ENCODE results near the gene ZC3H7B.
A peak's percentile ranks its signal among the peaks of the same experiment; 100 is the strongest.
"Not testable (repeated sequence)": the region's sequence is repeated elsewhere in the genome, so short reads cannot be mapped to it uniquely, and the experiment has no call there.

Gene ZC3H7B

DNA sequence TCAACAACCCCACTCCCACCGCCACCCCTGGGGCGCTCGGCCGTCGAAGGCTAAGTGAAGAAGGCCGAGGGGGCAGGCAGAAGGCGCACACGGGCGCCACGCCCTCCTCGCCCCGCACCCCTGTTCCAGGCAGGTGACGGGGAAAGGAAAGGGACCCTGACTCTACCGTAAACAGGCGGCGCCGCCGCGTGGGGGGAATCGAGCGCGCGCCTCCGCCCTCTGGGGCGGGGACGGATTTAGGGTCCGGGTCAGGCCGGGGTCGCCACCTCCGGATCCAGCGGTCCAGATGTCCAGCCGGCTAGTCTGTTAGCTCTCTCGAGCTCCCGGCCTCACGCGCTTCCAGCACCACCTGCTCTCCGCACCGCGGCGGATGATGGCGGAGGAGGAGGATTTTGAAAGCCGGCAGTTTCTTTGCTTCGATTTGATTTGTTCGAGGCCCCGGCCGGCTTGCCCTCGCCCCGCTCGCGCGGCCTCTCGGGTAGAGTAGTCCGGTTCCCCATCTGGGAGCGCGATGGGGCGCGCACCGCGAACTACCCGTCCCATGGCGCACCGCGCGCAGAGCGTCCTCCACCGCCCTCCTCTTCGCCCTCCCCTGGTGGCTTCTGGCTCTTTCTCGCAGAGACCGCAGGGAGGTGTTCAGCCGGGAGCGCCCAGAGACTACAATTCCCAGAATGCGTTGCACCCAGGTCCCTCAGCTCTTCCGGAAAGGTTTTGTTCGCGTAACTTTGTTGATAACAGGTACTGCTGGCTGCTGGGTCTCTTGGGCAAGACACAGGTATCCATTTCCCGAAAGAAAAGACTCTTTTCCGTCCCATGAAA, 15.3 kb upstream of the ZC3H7B start, which contains the start of gene RANGAP1:
TSS of gene RANGAP1 (minus strand) at position 368 of the 819 bp plus-strand sequence. CDS start 5,143 bp downstream, outside the sequence.
- peak; percentile 100 for DNase-seq (ENCODE audit: low spot score)

DNA sequence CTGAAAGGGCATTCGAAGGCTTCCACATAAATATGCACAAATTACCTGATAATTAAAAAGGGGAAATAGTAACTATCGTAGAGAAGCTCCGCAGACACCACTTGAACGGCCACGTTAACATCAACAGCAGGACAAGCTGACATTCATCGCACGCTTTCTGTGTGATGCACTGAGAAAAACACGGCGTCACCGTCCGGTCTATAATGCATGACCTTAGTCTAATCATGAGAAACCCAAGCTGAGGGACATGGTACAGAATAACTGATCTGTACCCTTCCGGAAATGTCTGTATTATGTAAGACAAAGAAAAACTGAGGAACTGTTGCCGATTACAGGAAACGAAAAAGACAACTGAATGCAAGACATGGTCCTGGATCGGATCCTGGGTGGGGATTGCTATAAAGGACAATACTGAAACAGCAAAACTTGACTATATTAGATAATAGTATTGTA, 14.7 kb upstream of the ZC3H7B start:
- DNase-seq (ENCODE audit: low spot score) = no peak

DNA sequence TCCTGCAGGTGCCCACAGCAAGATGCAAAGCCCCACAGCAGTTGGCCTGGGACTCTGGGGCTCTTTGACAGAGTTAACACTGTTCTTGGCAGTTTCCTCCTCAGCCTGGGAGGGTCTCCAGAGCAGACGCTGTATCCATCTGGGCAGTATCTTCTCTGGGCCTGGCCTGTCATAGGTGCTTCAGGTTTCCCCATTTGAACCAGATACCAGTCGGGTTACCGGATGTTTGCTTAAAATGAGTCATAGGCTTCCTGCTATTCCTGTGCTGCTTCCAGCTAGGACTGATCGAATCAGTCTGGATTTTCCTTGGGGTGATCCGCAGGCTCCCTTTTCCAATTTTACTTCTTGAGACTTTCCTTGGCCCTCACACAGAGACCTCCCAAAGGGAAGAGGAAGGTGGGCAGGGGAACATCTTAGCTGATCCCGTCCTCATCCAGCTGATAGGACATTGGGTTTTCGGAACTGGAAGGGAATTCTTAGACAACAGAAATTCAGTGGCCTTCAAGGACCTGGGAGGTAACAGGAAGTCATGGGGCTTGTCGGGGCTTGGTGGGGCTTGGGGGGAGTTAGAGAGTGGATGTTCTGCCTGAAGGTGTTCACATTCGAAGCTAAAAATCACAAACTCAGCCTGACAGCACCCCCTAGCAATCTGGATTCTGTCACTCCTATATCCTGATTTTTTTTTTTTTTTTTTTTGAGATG, 12.9 kb upstream of the ZC3H7B start:
- peak; percentile 48 for DNase-seq (ENCODE audit: low spot score)

DNA sequence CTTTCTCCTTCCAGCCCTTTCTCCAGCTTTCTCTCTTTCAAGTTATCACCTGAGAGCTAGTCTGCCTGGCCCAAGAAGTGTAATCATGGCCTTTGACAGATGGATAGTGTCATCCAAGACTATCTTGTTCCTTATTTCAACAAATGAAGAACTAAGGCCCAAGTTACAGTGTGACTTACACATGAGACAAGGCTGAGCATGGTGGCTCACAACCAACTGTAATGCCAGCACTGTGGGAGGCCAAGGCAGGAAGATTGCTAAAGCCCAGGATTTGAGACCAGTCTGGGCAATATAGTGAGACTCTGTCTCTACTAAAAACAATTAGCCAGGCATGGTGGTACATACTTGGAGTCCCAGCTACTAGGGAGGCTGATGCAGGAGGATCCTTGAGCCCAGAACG, 11.7 kb upstream of the ZC3H7B start:
- DNase-seq (ENCODE audit: low spot score) = no peak

DNA sequence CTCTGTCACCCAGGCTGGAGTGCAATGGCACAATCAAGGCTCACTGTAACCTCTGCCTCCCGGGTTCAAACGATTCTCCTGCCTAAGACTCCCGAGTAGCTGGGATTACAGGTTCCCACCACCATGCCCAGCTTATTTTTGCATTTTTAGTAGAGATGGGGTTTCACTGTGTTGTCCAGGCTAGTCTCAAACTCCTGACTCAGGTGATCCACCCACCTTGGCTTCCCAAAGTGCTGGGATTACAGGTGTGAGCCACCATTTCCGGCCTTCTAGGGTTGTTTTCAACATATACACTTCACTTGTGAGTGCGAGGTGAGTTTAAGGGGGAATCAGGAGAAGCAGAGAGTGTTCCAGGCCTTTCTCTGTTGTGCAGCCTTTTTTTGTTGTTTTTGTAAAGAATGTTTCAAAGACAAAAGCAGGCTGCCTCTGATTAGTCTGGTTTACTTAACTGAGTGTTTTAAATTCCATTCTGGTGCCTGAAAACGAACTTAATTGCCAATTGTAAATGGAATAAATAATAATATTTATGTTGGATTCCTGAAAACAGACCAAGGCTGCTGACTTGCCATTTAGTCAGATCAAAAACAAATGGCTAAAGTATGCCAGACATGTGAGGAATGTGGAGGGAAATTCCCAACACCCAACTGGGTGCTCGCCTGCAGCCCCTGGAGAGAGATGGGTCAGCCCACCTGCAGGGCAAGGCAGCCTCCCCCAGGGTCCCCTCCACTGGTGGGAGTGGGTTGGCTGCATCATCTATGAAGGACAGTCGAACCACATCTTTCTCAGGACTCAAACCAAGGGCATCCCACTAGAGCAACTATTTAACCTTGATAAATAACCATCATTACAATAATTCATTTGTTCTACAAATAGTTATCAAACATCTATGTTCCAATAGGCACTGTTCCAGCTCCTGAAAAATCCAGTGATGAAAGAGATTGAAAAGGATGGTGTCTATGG, 10.8 kb upstream of the ZC3H7B start:
- DNase-seq (ENCODE audit: low spot score) = no peak

DNA sequence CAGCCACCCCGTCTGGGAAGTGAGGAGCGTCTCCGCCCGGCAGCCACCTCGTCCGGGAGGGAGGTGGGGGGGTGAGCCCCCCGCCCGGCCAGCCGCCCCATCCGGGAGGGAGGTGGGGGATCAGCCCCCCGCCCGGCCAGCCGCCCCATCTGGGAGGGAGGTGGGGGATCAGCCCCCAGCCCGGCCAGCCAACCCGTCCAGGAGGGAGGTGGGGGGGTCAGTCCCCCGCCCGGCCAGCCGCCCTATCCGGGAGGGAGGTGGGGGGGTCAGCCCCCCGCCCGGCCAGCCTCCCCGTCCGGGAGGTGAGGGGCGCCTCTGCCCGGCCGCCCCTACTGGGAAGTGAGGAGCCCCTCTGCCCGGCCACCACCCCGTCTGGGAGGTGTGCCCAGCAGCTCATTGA, 6.5 kb upstream of the ZC3H7B start:
- DNase-seq (ENCODE audit: low spot score) = not testable (repeated sequence)

DNA sequence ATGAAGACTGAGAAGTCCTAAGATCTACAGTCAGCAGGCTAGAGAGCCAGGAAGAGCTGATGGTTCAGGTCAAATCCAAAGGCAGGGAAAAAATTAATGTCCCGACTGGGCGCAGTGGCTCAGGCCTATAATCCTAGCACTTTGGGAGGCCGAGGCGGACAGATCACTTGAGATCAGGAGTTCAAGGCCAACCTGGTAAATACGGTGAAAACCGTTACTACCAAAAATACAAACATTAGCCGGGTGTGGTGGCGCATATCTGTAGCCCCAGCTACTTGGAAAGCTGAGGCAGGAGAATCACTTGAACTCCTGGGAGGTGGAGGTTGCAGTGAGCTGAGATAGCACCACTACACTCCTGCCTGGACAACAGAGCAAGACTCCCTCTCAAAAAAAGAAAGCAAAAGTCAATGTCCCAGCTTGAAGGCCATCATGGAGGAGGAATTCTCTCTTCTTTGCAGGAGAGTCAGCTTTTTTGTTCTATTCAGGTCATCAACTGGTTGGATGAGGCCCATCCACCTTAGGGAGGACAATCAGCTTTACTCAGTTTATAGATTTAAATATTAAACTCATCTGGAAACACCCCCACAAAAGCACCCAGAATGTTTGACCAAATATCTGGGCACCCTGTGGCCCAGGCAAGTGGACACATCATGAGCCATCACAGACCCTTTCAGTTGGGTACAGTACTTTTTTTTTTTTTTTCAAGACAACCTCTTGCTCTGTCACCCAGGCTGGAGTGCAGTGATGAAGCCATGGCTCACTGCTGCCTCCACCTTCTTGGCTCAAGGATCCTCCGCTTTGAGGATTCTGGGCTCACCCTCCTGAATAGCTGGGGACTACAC, 4.3 kb upstream of the ZC3H7B start:
- DNase-seq (ENCODE audit: low spot score) = no peak

DNA sequence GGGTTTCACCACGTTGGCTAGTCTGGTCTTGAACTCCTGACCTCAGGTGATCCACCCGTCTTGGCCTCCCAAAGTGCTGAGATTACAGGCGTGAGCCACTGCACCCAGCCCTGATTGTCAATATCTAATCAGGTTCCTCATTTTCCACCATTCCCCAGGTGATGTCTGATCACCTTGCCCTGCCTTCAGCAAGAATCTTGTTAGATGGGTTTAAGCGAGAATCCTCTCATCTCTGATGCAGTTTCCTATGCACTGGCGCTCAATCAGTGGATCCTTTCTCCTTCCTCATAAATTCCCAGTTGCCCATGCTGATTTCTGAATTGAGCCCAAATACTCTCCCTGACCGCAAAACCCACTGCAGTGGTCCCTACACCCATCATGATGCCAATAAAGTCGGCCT, 664 bp upstream of the ZC3H7B start:
- DNase-seq (ENCODE audit: low spot score) = no peak

DNA sequence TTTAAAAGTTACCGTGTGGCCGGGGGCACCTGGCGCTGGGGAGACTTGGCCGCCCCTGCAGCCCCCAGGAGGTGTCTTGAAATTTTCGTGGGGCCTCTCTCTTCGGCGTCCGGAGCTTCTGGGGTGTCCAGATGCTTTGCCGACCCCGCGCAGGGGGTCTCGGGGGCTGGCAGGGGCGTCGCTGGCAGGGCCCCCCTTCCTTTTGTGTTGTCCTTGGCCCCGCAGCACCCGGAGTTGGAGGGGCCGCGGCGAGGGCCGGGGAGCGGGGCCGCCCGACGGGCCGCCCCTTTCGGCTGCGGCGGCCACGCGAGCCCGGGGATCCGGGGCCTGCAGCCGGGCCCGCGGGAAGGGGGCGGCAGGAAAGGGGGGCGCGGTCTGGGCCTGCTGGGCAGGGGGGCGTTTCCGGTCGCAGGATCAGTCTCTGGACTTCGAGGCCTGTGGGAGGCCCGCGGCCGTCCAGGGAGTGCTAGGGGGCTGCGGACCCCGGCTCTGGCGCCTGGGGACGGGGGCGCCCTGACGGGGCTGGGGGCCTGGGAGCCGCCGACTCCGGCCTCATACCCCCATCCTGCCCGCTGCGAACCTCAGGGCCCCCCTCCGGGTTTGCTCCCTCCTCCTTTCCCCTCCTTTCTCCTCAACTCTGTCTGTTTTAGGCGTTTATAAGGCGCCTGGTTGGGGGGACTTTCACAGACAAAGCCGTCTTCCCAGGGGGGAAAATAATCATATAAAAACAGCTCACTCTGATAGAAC, 869 bp downstream of the ZC3H7B start:
- DNase-seq (ENCODE audit: low spot score) = no peak

DNA sequence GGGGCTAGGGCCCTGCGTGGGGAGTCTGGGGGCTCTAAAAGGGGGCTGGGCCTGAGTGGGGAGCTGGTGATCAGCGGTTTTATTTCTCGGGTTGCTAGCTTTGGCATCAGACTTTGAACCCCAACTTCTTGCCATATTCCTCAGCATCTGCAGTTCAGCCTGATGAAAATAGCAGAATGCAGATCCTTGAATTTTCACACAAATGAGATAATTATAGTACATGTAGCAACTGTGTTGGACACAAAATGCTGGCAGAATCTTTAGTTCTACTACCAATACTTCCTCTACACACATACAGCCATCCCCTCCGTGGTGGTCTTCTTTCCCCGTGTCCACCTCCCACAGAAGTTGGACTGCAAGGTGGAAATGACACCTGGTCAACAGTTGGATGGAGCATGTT, 1.5 kb downstream of the ZC3H7B start:
- DNase-seq (ENCODE audit: low spot score) = no peak

DNA sequence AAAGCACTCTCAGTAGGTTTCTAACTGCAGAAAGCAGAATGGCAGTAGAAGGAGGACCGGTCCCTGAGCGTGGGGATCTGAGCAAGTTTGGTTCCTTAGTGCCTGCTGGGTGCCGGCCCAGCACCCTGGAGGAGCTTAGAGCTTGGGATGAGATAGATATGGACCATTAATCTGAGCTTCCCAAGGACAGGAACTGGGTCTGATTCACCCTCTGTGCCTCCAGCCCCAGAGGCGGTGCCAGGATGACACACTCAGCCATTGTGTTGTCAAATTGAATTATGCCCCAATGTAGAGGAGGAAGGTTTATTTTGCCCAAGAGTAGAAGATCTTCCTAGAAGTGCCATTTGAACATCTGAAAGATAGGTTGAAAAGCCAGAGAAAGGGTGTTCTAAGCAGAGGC, 4.3 kb downstream of the ZC3H7B start:
- no peak for DNase-seq (ENCODE audit: low spot score)

DNA sequence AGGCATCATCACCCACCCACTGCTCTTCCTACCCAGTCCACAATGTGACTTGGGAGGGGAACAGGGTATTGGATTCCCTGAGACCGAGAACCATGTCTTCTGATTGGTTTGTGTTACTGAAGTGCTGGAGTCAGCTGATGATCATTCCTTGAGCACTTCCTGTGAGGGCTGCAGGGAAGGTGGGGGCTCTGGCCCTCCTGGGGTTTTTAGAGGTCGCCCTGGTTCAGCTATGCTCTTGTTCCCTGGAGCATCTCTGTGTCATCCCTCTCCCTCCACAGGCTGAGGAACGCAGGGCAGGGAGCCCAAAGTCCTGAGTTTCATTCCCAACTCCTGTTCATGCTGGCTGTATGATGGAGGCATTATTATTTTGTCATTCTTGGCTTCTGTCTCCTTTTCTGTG, 6.7 kb downstream of the ZC3H7B start:
- DNase-seq (ENCODE audit: low spot score) = no peak

DNA sequence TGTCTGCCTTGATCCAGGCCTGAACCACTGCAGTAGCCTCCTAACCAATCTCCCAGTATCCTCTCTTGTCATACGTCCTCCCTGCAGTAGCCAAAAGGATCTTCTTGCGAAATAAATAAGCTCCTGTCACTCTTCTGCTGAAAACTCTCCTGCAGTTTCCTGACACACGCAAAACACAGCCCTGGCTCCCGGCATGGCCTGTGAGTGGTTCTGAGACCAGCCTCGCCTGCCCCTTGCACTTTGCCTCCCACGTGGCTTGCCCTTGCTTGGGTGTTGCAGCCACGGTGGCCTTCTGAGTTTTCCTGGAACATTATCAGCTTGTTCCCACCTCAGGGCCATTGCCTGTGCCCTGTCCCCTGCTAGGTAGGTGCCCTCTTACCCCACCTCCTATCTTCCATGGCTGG, 7.2 kb downstream of the ZC3H7B start:
- DNase-seq (ENCODE audit: low spot score) = no peak

DNA sequence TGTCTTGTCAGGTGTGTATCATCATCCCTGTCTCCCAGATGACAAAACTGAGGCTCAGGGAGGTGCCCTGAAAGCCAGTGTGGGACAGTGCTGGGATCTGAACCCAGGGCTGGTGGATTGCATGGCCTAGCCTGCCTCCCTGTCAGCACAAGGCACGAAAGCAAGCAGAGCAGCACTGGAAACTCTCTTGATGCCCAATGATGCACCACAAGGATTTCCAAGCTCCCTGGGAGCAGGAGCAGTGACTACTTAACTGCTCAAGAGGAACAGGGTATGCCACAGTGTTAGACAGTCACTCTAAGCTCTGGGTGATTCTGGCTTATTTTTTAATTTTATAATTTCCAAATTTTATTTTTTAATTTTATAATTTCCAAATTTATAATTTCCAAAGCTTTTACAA, 9.0 kb downstream of the ZC3H7B start:
- no peak for DNase-seq (ENCODE audit: low spot score)

DNA sequence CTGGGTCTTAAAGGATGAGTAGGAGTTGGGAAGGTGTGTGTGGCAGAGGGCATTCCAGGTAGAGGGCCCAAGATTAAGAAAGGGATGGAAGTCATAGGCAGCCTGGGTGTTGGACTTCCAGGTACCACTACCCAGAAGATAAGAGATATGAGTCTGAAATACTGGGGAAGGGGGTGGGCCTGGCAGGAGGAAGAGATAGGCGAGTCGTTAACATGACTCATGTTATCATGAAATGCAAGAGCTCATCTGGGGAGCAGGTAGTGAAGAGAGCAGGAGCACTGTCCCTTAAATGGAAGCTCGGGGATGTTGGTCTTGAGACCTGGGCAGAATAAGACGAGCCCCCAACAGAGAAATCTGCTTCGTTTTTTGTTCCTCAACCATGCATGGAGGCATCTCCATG, 10.2 kb downstream of the ZC3H7B start:
- no peak for DNase-seq (ENCODE audit: low spot score)

DNA sequence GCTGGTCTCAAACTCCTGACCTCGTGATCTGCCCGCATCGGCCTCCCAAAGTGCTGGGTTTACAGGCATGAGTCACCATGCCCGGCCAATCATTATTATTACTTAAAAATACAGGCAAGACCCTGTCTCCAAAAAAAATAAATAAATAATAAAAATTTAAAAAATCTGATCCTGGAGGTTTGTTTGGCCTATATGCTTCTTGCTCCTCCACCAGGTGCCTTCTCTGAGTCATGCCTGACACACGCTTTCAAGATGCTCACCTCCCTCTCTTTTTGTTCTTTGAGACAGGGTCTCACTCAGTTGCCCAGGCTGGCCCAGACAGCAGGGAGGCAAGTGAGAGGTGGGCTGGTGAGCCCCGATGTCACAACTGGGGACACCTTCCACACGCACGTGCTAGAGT, 13.5 kb downstream of the ZC3H7B start:
- DNase-seq (ENCODE audit: low spot score) = no peak

DNA sequence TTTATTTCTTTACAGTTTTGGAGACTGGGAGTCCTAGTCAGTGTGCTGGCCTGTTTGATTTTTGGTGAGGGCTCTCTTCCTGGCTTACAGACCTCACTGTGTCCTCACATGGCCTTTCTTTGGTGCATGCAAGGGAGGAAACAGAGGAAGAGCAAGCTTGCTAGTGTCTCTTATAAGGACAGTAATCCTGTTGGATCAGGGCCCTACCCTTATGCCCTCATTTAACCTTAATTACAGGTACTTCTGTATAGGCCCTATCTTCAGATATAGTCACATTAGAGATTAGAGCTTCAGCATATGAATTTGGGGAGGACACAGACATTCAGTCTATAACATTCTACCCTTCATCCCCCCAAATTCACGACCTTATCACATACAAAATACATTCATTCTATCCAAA, 14.3 kb downstream of the ZC3H7B start:
- DNase-seq (ENCODE audit: low spot score) = no peak

DNA sequence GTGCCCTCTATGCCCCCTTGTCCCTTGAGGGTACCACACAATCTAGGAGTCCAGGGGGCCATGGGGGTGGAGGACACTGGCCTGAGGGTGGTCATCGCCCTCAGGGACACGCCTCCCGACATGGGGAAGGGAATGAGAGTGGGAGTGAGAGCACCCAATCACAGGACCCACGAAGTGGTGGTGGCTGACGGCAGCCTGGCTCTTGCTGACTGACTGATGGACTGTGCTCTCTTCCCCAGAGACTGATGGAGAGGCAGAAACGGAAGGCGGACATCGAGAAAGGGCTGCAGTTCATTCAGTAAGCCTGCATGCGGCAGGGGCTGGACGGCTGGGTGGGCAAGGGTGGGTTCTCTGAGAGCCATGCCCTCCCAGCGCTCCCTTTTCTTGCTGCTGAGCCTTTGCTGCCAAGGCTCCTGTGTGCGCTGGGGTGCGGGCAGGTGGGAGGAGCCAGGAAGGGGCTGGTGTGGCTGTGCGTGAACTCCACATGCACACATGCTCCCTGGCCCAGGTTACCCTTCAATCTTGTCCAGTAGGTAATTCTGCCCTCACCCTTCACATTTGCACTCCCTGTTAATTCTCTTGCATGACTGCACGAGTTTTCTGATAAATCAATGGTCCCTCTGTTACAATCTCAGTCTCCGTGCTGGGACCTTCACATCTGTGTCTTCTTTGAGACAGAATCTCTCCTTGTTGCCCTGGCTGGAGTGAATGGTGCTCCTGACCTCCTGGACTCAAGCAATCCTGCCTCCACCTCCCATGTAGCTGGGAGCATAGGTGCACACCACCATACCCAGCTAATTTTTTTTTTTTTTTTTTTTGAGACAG, 19.3 kb downstream of the ZC3H7B start:
- DNase-seq (ENCODE audit: low spot score) = no peak

DNA sequence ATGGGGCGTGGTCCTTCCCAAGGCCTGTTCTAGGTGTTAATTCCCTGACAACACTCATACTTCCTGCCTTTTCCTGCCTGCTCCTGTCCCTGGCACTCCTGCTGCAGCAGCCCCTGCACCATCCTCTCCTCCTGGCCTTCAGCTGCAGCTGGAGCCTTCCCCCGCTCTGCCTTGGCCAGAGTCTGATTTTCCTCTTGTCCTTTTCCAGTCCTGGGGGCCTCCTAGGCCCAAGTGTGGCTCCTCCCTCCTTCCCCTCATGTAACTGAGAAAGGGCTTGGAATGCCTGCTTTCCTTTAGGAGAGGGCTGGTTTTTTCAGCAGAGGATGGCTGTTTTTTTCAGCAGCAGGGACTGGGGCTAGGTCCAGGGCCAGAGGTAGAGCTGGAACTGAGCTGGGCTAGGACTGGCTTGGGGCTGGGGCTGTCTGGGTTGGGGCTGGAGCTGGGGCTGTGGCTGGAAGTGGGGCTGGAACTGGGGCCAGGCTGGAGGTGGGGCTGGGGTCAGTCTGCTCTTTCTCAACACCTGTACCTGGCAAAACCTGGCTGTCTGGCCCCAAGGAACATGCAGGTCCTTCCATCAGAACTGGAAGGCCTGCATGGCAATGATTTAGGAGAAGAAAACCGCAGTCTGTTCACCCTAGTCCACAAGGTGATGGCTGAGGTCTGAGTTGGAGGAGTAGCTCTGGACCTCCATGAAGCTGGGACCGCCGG, 23.6 kb downstream of the ZC3H7B start:
- no peak for DNase-seq (ENCODE audit: low spot score)
